Measurements from ENCODE around the gene DST. TPM values are rescaled to one million over a fixed set of nuclear protein-coding genes. Genes with fewer than 3 reads are reported as not detected.

DST gene
- total and polyA plus RNA-seq, 11 donors: 107 to 607 (median 366) TPM

GRCh38 chr6:56608332-56608731 lies 34.4 kb downstream of the DST start:
- no peak for TF ChIP-seq POLR2A (IDR thresholded peaks at IDR 0.05)
- TF ChIP-seq, protein P1, sequence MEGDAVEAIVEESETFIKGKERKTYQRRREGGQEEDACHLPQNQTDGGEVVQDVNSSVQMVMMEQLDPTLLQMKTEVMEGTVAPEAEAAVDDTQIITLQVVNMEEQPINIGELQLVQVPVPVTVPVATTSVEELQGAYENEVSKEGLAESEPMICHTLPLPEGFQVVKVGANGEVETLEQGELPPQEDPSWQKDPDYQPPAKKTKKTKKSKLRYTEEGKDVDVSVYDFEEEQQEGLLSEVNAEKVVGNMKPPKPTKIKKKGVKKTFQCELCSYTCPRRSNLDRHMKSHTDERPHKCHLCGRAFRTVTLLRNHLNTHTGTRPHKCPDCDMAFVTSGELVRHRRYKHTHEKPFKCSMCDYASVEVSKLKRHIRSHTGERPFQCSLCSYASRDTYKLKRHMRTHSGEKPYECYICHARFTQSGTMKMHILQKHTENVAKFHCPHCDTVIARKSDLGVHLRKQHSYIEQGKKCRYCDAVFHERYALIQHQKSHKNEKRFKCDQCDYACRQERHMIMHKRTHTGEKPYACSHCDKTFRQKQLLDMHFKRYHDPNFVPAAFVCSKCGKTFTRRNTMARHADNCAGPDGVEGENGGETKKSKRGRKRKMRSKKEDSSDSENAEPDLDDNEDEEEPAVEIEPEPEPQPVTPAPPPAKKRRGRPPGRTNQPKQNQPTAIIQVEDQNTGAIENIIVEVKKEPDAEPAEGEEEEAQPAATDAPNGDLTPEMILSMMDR (IDR thresholded peaks at IDR 0.05): no peak
- no peak overlapping the region for H3K4me3 ChIP-seq
- DNase-seq (no peak), ATAC-seq (no peak)
- no peaks in the 10 kb centered on the region for H3K4me1 ChIP-seq
- H3K27me3 ChIP-seq: no peaks in the 10 kb centered on the region
- WGBS, 4 donors: 89 to 96% (median 95%) methylated on average over 4 of the region's 4 CpGs
- no peaks in the 10 kb centered on the region for H3K9me3 ChIP-seq
- H3K36me3 ChIP-seq: peaks cover 0 to 96% (median 35%) of the 10 kb centered on the region in 9 donors
- intact Hi-C loops (cut with DNase I): no loop called here
- H3K27ac ChIP-seq: no peak overlapping the region

DNA sequence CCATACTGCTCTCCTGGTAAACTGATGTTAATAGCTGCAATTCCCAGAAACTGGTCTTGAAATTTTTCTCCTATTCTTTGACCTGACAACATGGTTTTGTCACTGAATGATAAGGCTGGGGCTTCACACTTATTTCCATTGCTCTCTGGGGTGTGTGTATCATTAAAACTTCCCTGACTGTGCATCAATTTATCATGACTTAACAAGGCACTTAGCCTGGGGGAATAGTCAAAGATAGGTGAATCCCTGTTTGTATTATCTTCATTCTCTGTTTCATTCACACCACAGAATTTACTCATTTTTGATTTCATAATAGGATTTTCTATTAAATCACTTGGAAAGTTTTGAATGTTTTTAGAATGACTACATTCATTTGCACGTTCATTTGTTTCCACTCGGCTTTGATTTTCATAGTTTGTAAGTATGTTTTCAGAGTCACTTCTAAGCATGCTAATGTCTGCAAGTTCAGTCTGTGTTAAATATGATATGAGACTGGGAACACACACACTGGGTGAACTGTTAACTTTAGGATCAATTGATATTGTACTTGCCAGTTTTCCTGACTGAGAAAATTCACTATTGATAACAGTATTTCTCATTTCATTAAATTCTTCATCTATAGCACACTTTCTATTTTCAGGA lies 35.5 kb downstream of the DST start:
- ATAC-seq: no peak
- no peaks in the 10 kb centered on the region for H3K27me3 ChIP-seq
- no peaks in the 10 kb centered on the region for H3K4me1 ChIP-seq
- WGBS, 4 donors: 89 to 94% (median 93%) methylated on average over 2 of the region's 2 CpGs
- H3K36me3 ChIP-seq: peaks cover 0 to 98% (median 41%) of the 10 kb centered on the region in 9 donors
- TF ChIP-seq POLR2A (IDR thresholded peaks at IDR 0.05): no peak
- TF ChIP-seq, protein P1 (IDR thresholded peaks at IDR 0.05): no peak
- H3K4me3 ChIP-seq: no peak overlapping the region
- DNase-seq: no peak
- H3K9me3 ChIP-seq: no peaks in the 10 kb centered on the region
- H3K27ac ChIP-seq: no peak overlapping the region
- intact Hi-C loops (cut with DNase I): no loop called here

DNA sequence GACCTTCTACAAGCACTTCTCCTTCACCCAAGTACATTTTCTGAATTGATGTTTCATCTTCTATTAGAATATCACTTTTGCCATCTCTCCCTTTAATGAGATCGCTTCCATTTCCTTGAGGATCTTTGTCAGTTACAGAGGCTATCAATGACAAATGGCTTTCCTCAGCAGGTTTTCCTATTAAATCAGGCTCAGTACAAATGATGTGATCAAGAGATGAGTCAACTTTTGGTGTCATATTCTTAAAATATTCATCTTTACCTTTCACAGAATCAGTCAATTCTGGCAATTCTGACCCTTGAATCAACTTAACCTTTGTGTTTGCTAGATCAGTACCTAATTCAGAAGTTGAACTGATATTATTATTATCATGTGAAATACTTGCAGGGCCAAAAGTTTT lies 37.3 kb downstream of the DST start:
- Histone ChIP-seq H3K27me3 (no peaks in the 10 kb centered on the region), H3K27ac (no peak overlapping the region), H3K4me3 (no peak overlapping the region), H3K36me3 (peaks cover 0 to 99% (median 58%) of the 10 kb centered on the region in 9 donors), H3K9me3 (no peaks in the 10 kb centered on the region), H3K4me1 (no peaks in the 10 kb centered on the region)
- 97 to 100% (median 98%) methylated on average over 1 of the region's 1 CpG for WGBS, 4 donors
- ATAC-seq: no peak
- TF ChIP-seq, protein P1 (IDR thresholded peaks at IDR 0.05): no peak
- TF ChIP-seq POLR2A (IDR thresholded peaks at IDR 0.05): no peak
- DNase-seq: no peak
- intact Hi-C loops (cut with DNase I): no loop called here

DNA sequence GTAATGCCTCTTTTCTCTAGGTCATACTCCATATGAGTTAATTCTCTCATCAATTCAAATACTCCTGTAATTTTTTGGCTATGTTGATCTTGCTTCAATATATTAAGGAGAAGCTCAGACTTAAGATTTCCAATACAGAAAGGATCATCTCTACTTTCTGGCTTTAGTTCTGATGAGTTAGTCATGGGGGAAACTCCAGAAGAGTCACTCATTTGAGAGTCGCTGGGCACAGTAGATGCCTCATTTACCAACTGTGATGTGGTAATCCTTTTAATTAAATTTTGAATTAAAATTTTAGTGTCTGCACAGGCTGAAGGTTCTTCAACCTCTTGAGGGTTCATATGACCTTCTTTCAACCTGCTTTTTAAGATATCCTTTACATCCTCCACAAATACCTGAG lies 38.5 kb downstream of the DST start:
- Histone ChIP-seq H3K27me3 (no peaks in the 10 kb centered on the region), H3K27ac (no peak overlapping the region), H3K36me3 (peaks cover 0 to 99% (median 60%) of the 10 kb centered on the region in 9 donors), H3K9me3 (no peaks in the 10 kb centered on the region), H3K4me1 (no peaks in the 10 kb centered on the region), H3K4me3 (no peak overlapping the region)
- no peak for TF ChIP-seq POLR2A (IDR thresholded peaks at IDR 0.05)
- TF ChIP-seq, protein P1 (IDR thresholded peaks at IDR 0.05): no peak
- 96 to 100% (median 96%) methylated on average over 1 of the region's 1 CpG for WGBS, 4 donors
- no peak for ATAC-seq
- intact Hi-C loops (cut with DNase I): no loop called here
- DNase-seq: no peak

All from heart left ventricle (tissue), 16 donors.